Psoas muscle (tissue), 8 donors: Measurements from ENCODE around the gene EXD3. TPM values are rescaled to one million over a fixed set of nuclear protein-coding genes. Genes with fewer than 3 reads are reported as not detected.
A peak's percentile ranks its signal among the peaks of the same experiment; 100 is the strongest.
"Not testable (repeated sequence)": the region's sequence is repeated elsewhere in the genome, so short reads cannot be mapped to it uniquely, and the experiment has no call there.

Source experiments
- ATAC-seq, 4 donors: fragments of 200-7000 bp; cut with Tn5 transposase; one replicate each; pipeline ENCODE4 v1.9.1; 2020; ENCODE audit warnings: moderate library complexity in 3 of 4, mild to moderate bottlenecking in 2 of 4
- DNase-seq, 2 donors: peaks; one replicate each; pipeline ENCODE4 v3.0.0-alpha.2; 2020
- H3K27ac ChIP-seq: fragments of 200-600 bp; one replicate; pipeline ENCODE4 v1.8.0; 2022
- H3K27me3 ChIP-seq, 3 donors: fragments of 200-600 bp in 1 of 3; one replicate each; pipeline versions ENCODE4 v1.6.1 to v1.8.0; 2013 to 2022; ENCODE audit warnings: low read length in 2 of 3, mild to moderate bottlenecking in 2 of 3, moderate library complexity in 1 of 3; ENCODE audit not compliant: insufficient read depth in 3 of 3
- H3K36me3 ChIP-seq, 2 donors: fragments of 200-600 bp in 1 of 2; one replicate each; pipeline versions ENCODE4 v1.6.1 to v1.8.0; 2013 to 2022; ENCODE audit warnings: low read depth in 1 of 2, mild to moderate bottlenecking in 1 of 2, moderate library complexity in 1 of 2; ENCODE audit not compliant: insufficient read depth in 1 of 2
- H3K4me1 ChIP-seq: fragments of 200-600 bp; one replicate; pipeline ENCODE4 v1.8.0; 2022
- H3K4me3 ChIP-seq: fragments of 200-600 bp; one replicate; pipeline ENCODE4 v1.8.0; 2022; ENCODE audit warnings: mild to moderate bottlenecking
- H3K9me3 ChIP-seq: fragments of 200-600 bp; one replicate; pipeline ENCODE4 v1.8.0; 2022
- WGBS, 3 donors: extraction: QIAGEN DNeasy Blood & Tissue Kit; methylation state at CpG; one replicate each; pipeline versions ENCODE4 v1.1.6 to v1.1.7; 2013; 5-methylcytosine and 5-hydroxymethylcytosine counted together
- intact Hi-C, 2 donors: fragments of 100-400 bp; cut with DNase I; formaldehyde crosslinking; loops; one replicate each; pipeline versions ENCODE4 v1.11.0 to v1.14.2; 2022
- polyA plus RNA-seq, 3 donors: library from polyadenylated mRNA; stranded (reverse); fragments of 200-250 nt; gene quantifications; one replicate each; pipeline ENCODE4 v1.2.3, GENCODE V29; 2013
- total RNA-seq, 4 donors: library from RNA; stranded (reverse); fragmentation: NEBNext Ultra II Directional in 2 of 4; extraction: Animal tissue kit (Norgen Biotek cat#: 25700) in 2 of 4; gene quantifications; one replicate each; pipeline versions ENCODE4 v1.2.1 to v1.2.4, GENCODE V29; 2021 to 2023
- TF ChIP-seq, protein P1 (sequence below): fragments of 200-600 bp; IDR thresholded peaks from one replicate; pipeline ENCODE4 v1.8.0; 2022; ENCODE audit warnings: antibody characterized with exemption
- donor health status: healthy with polysubstance abuse.
- donor health status: DM: no; HTN: no; CAD: no; lungs with moderate emphysema.
- donor health status: Bipolar disorder and iron deficiency.
- donor health status: healthy.
- donor health status: DM: yes; HTN: yes; CAD: no.
- donor health status: DM: no; HTN: no; CAD: no.
- donor health status: DM: no; HTN: no; CAD: no.
- donor health status: DM: yes; HTN: yes; CAD: no.

The EXD3 gene
- total and polyA plus RNA-seq, 7 donors: 5.7 to 11.2 (median 9.4) TPM

DNA sequence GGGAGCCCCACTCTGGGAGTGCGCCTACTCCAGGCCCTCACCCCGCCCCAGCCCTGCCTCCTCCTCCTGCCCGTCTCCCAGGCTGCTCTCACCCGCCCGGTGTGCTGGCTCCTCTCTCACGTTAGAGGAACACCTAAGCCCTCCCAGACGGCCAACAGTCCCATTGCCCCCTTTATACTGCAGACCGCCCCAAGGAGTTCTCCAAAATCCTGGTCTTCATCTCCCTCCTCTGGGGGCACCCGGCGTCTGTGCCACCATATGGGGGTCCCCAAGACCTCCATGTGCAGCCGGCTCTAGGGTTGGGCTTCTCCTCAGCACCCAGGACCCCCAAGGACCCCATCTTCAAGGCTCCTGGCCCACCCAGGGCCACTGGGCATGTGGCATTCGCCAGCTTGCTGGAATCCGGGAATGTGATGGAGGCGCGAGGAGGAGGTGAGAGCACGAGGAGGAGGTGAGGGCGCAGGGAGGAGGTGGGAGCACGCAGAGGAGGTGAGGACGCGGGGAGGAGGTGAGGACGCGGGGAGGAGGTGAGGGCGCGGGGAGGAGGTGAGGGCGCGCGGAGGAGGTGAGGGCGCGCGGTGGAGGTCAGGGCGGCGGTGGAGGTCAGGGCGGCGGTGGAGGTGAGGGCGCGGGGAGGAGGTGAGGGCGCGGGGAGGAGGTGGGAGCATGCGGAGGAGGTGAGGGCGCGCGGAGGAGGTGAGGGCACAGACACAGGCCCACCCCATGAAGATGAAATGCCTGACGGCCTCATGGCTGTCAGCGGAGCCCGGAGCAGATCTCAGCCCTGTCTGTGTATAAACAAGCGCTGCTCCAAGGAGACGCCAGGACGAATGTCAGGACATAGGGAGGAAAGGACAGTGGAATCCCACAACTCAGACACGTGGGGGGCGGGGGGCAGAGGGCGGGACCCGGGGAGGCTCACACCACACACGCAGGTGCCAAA, 41.2 kb downstream of the EXD3 start:
- Histone ChIP-seq H3K4me3 (no peak overlapping the region), H3K27me3 (no peaks in the 10 kb centered on the region), H3K9me3 (no peaks in the 10 kb centered on the region), H3K27ac (no peak overlapping the region), H3K4me1 (no peaks in the 10 kb centered on the region), H3K36me3 (no peaks in the 10 kb centered on the region)
- WGBS, 3 donors: 93 to 94% (median 94%) methylated on average over 43 to 53 of the region's 53 CpGs
- ATAC-seq (peak in 2 of 4 donors; percentile 26 to 37), DNase-seq (peak in 1 of 2 donors; percentile 9)
- TF ChIP-seq, protein P1, sequence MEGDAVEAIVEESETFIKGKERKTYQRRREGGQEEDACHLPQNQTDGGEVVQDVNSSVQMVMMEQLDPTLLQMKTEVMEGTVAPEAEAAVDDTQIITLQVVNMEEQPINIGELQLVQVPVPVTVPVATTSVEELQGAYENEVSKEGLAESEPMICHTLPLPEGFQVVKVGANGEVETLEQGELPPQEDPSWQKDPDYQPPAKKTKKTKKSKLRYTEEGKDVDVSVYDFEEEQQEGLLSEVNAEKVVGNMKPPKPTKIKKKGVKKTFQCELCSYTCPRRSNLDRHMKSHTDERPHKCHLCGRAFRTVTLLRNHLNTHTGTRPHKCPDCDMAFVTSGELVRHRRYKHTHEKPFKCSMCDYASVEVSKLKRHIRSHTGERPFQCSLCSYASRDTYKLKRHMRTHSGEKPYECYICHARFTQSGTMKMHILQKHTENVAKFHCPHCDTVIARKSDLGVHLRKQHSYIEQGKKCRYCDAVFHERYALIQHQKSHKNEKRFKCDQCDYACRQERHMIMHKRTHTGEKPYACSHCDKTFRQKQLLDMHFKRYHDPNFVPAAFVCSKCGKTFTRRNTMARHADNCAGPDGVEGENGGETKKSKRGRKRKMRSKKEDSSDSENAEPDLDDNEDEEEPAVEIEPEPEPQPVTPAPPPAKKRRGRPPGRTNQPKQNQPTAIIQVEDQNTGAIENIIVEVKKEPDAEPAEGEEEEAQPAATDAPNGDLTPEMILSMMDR: no peak
- intact Hi-C loops: no loop called here

GRCh38 chr9:137380606-137381005, 42.4 kb downstream of the EXD3 start:
- Histone ChIP-seq H3K27ac (no peak overlapping the region), H3K9me3 (no peaks in the 10 kb centered on the region), H3K36me3 (no peaks in the 10 kb centered on the region), H3K4me1 (no peaks in the 10 kb centered on the region), H3K27me3 (no peaks in the 10 kb centered on the region), H3K4me3 (no peak overlapping the region)
- WGBS, 3 donors: 90 to 95% (median 90%) methylated on average over 4 to 7 of the region's 7 CpGs
- ATAC-seq (no peak), DNase-seq (no peak)
- intact Hi-C loops: no loop called here
- TF ChIP-seq, protein P1: no peak

GRCh38 chr9:137380171-137380570, 42.8 kb downstream of the EXD3 start:
- no peaks in the 10 kb centered on the region for H3K4me1 ChIP-seq
- intact Hi-C loops: no loop called here
- DNase-seq (no peak), ATAC-seq (no peak)
- WGBS, 3 donors: 77 to 99% (median 87%) methylated on average over 7 to 16 of the region's 16 CpGs
- TF ChIP-seq, protein P1: no peak
- H3K27me3 ChIP-seq: no peaks in the 10 kb centered on the region
- H3K9me3 ChIP-seq: no peaks in the 10 kb centered on the region
- no peak overlapping the region for H3K4me3 ChIP-seq
- H3K36me3 ChIP-seq: no peaks in the 10 kb centered on the region
- no peak overlapping the region for H3K27ac ChIP-seq

DNA sequence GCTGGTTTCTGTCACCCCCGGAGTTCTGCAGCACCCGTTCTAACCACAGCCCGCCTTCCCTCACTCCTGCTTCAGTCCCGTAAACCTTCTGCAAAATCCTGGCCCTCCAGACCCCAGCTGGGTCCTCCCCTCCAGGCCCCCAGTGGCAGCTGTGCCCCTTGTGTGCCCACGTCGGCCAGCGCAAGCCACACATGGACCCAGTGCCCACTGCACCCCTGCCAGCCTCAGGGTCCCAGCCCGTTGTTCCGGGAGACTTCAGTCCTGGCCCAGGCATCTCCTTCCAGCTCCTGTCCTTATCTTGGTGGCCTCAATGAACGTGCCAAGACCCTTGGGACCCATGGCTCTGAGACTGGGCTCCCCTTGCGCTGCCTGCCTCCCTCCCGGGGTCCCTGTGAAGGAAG, 43.2 kb downstream of the EXD3 start:
- 91 to 97% (median 91%) methylated on average over 10 to 12 of the region's 12 CpGs for WGBS, 3 donors
- intact Hi-C loops: no loop called here
- ATAC-seq (no peak), DNase-seq (peak; percentile 9 to 39)
- H3K9me3 ChIP-seq: no peaks in the 10 kb centered on the region
- H3K4me3 ChIP-seq: no peak overlapping the region
- H3K27me3 ChIP-seq: no peaks in the 10 kb centered on the region
- H3K36me3 ChIP-seq: no peaks in the 10 kb centered on the region
- no peaks in the 10 kb centered on the region for H3K4me1 ChIP-seq
- no peak overlapping the region for H3K27ac ChIP-seq
- TF ChIP-seq, protein P1: no peak

DNA sequence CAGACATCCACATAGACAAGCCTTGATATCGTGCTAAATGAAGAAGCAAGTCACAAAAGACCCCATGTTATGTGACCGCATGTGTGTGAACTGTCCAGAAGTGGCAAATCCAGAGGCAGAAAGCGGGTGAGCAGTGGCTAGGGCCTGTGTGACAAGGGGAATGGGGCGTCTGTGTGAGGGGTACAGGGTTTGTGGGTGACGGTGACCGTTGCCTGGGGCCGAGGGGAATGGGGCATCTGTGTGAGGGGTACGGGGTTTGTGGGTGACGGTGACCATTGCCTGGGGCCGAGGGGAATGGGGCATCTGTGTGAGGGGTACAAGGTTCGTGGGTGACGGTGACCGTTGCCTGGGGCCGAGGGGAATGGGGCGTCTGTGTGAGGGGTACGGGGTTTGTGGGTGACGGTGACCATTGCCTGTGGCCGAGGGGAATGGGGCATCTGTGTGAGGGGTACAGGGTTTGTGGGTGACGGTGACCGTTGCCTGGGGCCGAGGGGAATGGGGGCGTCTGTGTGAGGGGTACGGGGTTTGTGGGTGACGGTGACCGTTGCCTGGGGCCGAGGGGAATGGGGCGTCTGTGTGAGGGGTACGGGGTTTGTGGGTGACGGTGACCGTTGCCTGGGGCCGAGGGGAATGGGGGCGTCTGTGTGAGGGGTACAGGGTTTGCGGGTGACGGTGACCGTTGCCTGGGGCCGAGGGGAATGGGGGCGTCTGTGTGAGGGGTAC, 44.1 kb downstream of the EXD3 start:
- H3K4me3 ChIP-seq, intact Hi-C loops, H3K9me3 ChIP-seq, H3K27me3 ChIP-seq, H3K27ac ChIP-seq, H3K36me3 ChIP-seq, H3K4me1 ChIP-seq, ATAC-seq, DNase-seq: not testable (repeated sequence)
- WGBS, 3 donors: 90 to 94% (median 90%) methylated on average over 34 to 37 of the region's 37 CpGs
